ENCODE data around the gene AP2A2.

The AP2A2 gene

GRCh38 chr11:977830-978720, 52.4 kb downstream of the AP2A2 start:
- no peak for DNase-seq

- DNase-seq = no peak
Observed at GRCh38 chr11:978781-979180, 53.1 kb downstream of the AP2A2 start.

GRCh38 chr11:980438-981357, 55.0 kb downstream of the AP2A2 start:
- DNase-seq = no peak

- DNase-seq = no peak
Observed at GRCh38 chr11:981764-982163, 56.1 kb downstream of the AP2A2 start.

- no peak for DNase-seq
Observed at GRCh38 chr11:984546-984945, 58.9 kb downstream of the AP2A2 start.

GRCh38 chr11:985406-985805, 59.7 kb downstream of the AP2A2 start:
- DNase-seq = no peak

- DNase-seq = no peak
Observed at GRCh38 chr11:985848-986247, 60.2 kb downstream of the AP2A2 start.

- no peak for DNase-seq
Observed at GRCh38 chr11:986270-986951, 60.7 kb downstream of the AP2A2 start.

- no peak for DNase-seq
Observed at GRCh38 chr11:986952-987305, 61.3 kb downstream of the AP2A2 start.

- no peak for DNase-seq
Observed at GRCh38 chr11:987671-988070, 62.0 kb downstream of the AP2A2 start.

GRCh38 chr11:990101-990500, 64.4 kb downstream of the AP2A2 start:
- no peak for DNase-seq

GRCh38 chr11:991034-991433, 65.4 kb downstream of the AP2A2 start:
- no peak for DNase-seq

GRCh38 chr11:991711-992307, 66.1 kb downstream of the AP2A2 start:
- no peak for DNase-seq

GRCh38 chr11:992577-992976, 66.9 kb downstream of the AP2A2 start:
- no peak for DNase-seq

GRCh38 chr11:993632-994167, 68.0 kb downstream of the AP2A2 start:
- DNase-seq = no peak

- DNase-seq = no peak
Observed at GRCh38 chr11:995044-995751, 69.5 kb downstream of the AP2A2 start.

- DNase-seq = no peak
Observed at GRCh38 chr11:995752-996420, 70.2 kb downstream of the AP2A2 start.

GRCh38 chr11:996681-997080, 71.0 kb downstream of the AP2A2 start:
- DNase-seq = no peak

GRCh38 chr11:997907-998306, 72.2 kb downstream of the AP2A2 start:
- no peak for DNase-seq

GRCh38 chr11:999009-999408, 73.3 kb downstream of the AP2A2 start:
- DNase-seq = no peak
